Activated naive CD4-positive, alpha-beta T cell treated with anti-CD3 and anti-CD28 coated beads, Interleukin-2, amount 50 U/mL, for 24 hours (primary cell): ENCODE measurements around the gene SMG9.
"Not testable (repeated sequence)": the region's sequence is repeated elsewhere in the genome, so short reads cannot be mapped to it uniquely, and the experiment has no call there.

Experiments used
- H3K27ac Mint-ChIP-seq: one replicate; pipeline ENCODE4 v1.8.0; 2021; ENCODE audit warnings: mild to moderate bottlenecking, mixed read lengths
- H3K27me3 Mint-ChIP-seq: one replicate; pipeline ENCODE4 v1.8.0; 2021; ENCODE audit warnings: mixed read lengths
- H3K36me3 Mint-ChIP-seq: one replicate; pipeline ENCODE4 v1.8.0; 2021; ENCODE audit warnings: mixed read lengths
- H3K4me1 Mint-ChIP-seq: one replicate; pipeline ENCODE4 v1.8.0; 2021; ENCODE audit warnings: mixed read lengths
- H3K4me3 Mint-ChIP-seq: one replicate; pipeline ENCODE4 v1.8.0; 2021; ENCODE audit warnings: mild to moderate bottlenecking, mixed read lengths
- H3K9me3 Mint-ChIP-seq: one replicate; pipeline ENCODE4 v1.8.0; 2021; ENCODE audit warnings: mixed read lengths

The SMG9 gene

DNA sequence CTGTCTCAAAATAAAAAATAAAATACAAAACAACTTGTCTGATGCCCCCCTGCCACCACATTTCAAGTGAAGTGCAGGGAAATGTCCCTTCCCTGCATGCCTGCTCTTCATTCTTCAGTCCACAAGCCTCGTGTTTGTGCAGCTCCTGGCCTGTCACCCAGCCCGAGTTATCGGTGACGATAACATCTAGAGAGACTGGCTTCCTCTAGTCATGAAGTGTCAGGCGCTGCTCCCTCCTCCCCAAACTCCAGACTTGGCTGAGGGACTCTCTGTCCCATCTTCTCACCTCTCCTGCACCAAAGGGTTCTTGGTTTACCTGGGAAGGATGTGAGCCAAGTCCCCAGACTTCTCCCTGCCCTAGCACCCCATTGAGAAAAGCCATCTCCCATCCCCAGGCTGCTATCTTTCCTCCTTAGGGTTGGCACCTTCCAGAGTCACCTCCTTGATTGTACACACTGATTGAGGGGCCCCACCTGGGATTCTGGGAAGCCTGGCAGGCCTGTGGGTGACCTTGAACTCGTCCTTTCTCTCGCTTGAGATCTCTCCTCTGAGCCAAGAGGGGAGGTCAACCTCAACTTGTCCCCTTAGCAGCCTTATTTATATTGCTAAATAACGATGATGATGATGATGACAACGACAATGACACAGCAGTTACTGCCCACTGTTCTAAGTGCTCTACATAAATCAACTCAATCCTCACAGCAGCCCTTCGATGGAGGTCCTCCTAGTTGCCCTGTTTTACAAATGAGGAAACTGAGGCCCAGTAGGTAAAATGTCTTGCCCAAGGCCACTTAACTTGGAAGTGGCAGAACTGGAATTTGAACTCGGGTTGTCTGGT, 71.7 kb downstream of the SMG9 start:
- no peak overlapping the region for H3K4me3 Mint-ChIP-seq
- H3K27me3 Mint-ChIP-seq = no peaks in the 10 kb centered on the region
- no peaks in the 10 kb centered on the region for H3K4me1 Mint-ChIP-seq
- no peaks in the 10 kb centered on the region for H3K9me3 Mint-ChIP-seq
- H3K36me3 Mint-ChIP-seq = no peaks in the 10 kb centered on the region
- H3K27ac Mint-ChIP-seq = no peak overlapping the region

DNA sequence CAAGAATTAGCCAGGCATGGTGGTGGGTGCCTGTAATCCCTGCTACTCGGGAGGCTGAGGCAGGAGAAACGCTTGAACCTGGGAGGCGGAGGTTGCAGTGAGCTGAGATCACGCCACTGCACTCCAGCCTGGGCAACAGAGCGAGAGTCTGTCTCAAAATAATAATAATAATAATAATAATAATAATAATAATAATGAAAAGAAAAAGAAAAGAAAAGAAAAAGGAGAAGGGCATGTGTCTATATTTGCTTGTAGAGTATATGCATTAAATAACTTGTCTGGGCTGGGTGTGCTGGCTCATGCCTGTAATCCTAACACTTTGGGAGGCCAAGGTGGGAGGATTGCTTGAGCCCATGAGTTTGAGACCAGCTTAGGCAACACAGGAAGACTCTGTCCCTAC, 72.5 kb downstream of the SMG9 start:
- H3K36me3 Mint-ChIP-seq, H3K4me1 Mint-ChIP-seq, H3K27me3 Mint-ChIP-seq, H3K27ac Mint-ChIP-seq, H3K4me3 Mint-ChIP-seq, H3K9me3 Mint-ChIP-seq: not testable (repeated sequence)

DNA sequence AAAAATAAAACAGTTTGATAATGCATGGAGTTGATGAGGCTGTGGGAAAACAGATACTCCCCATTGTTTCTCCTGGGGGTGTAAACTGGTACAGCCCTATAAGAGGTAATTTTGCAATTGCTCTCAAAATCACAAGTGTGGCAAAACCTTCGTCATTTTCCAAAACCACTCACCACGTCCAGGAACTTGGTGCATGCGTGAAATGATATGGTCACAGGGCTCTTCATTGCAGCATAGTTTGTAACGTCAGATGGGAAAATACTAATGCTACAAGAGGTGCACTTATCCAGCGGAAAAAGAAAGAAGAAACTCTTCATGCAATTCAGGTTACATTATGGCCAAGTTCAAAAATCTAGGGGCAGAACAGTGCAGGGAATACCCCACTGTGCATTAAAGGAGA, 72.9 kb downstream of the SMG9 start:
- H3K4me1 Mint-ChIP-seq = no peaks in the 10 kb centered on the region
- no peaks in the 10 kb centered on the region for H3K27me3 Mint-ChIP-seq
- no peak overlapping the region for H3K4me3 Mint-ChIP-seq
- no peak overlapping the region for H3K27ac Mint-ChIP-seq
- no peaks in the 10 kb centered on the region for H3K9me3 Mint-ChIP-seq
- no peaks in the 10 kb centered on the region for H3K36me3 Mint-ChIP-seq

DNA sequence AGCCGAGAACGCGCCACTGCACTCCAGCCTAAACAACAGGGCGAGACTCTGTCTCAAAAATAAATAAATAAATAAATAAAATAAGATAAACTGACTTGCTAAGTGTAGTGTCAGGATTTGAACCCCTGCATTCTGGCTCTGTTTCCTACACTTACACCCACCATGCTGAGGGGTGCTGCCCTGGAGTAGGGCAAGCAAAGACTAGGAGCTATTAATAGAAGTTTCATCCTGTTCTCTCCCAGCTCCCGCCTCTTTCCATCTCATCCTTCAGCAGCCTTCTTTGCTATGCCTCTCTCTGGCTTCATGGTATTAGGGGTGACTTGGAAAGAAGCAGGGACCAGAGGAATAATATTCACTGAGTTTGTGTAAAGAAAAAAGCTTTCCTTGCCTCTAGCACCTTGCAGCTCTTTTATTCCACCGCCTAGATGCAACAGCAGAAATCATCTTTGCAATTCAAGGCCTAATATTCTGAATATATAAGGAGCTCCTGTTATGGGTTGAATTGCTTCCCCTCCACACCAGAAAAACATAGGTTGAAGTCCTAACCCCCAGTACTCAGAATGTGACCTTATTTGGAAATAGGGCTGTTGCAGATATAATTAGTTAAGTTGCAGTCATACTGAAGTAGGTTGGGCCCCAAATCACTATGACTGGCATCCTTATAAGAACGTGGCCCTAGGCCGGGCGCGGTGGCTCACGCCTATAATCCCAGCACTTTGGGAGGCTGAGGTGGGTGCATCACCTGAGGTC, 76.1 kb downstream of the SMG9 start:
- Mint-ChIP-seq H3K36me3 (no peaks in the 10 kb centered on the region), H3K9me3 (no peaks in the 10 kb centered on the region), H3K27me3 (no peaks in the 10 kb centered on the region), H3K4me3 (no peak overlapping the region), H3K27ac (no peak overlapping the region), H3K4me1 (peaks cover 6% of the 10 kb centered on the region)
